ENCODE measurements around the gene SETD3.

SETD3 gene

GRCh38 chr14:99481745-99482099 lies 1.1 kb upstream of the SETD3 start:
- DNase-seq: no peak

GRCh38 chr14:99480917-99481744 lies 472 bp upstream of the SETD3 start, which contains the start of gene CCNK:
Gene CCNK, plus strand, starts transcription at chr14:99481409. Its CDS starts 11,269 bp downstream, at chr14:99492678.
- DNase-seq: peak; percentile 100

GRCh38 chr14:99479160-99479905 lies 1.3 kb downstream of the SETD3 start:
- no peak for DNase-seq

GRCh38 chr14:99478128-99478527 lies 2.5 kb downstream of the SETD3 start:
- DNase-seq: no peak

GRCh38 chr14:99476864-99477263 lies 3.8 kb downstream of the SETD3 start:
- no peak for DNase-seq

- DNase-seq: no peak
These were observed 5.0 kb downstream of the SETD3 start for GRCh38 chr14:99475660-99476059.

- DNase-seq: no peak
These were observed 5.5 kb downstream of the SETD3 start for GRCh38 chr14:99475179-99475578.

- no peak for DNase-seq
These were observed 7.2 kb downstream of the SETD3 start for GRCh38 chr14:99473458-99473857.

GRCh38 chr14:99472937-99473336 lies 7.7 kb downstream of the SETD3 start:
- no peak for DNase-seq

GRCh38 chr14:99471731-99472130 lies 8.9 kb downstream of the SETD3 start:
- DNase-seq: no peak

GRCh38 chr14:99468836-99469592 lies 11.6 kb downstream of the SETD3 start:
- DNase-seq: no peak

GRCh38 chr14:99468081-99468480 lies 12.6 kb downstream of the SETD3 start:
- DNase-seq: no peak

GRCh38 chr14:99467336-99468078 lies 13.2 kb downstream of the SETD3 start:
- DNase-seq: no peak

GRCh38 chr14:99466758-99467157 lies 13.9 kb downstream of the SETD3 start:
- DNase-seq: no peak

GRCh38 chr14:99465288-99465687 lies 15.4 kb downstream of the SETD3 start:
- no peak for DNase-seq

GRCh38 chr14:99463974-99464373 lies 16.7 kb downstream of the SETD3 start:
- no peak for DNase-seq

GRCh38 chr14:99462210-99462609 lies 18.4 kb downstream of the SETD3 start:
- DNase-seq: no peak

- DNase-seq: no peak
These were observed 19.1 kb downstream of the SETD3 start for GRCh38 chr14:99461411-99462085.

GRCh38 chr14:99460793-99461192 lies 19.9 kb downstream of the SETD3 start:
- no peak for DNase-seq

GRCh38 chr14:99459481-99460100 lies 21.1 kb downstream of the SETD3 start:
- DNase-seq: no peak

- DNase-seq: no peak
These were observed 26.4 kb downstream of the SETD3 start for GRCh38 chr14:99454246-99454645.

- DNase-seq: no peak
These were observed 27.7 kb downstream of the SETD3 start for GRCh38 chr14:99452968-99453367.
